Ishikawa (cell line): Measurements from ENCODE around the gene NMRAL1.

Source experiments
- CEBPB ChIP-seq: IDR thresholded peaks from 2 replicates; pipeline ENCODE4 v1.6.1; 2012
- CREB1 ChIP-seq: IDR thresholded peaks from 2 replicates; pipeline ENCODE4 v1.6.1; 2012; ENCODE audit warnings: low read depth
- EGR1 ChIP-seq: IDR thresholded peaks from 2 replicates; pipeline ENCODE4 v1.6.1; 2012
- EP300 ChIP-seq: IDR thresholded peaks from 2 replicates; pipeline ENCODE4 v1.6.1; 2012; ENCODE audit warnings: borderline replicate concordance
- NFIC ChIP-seq: IDR thresholded peaks from 2 replicates; pipeline ENCODE4 v1.6.1; 2012
- RAD21 ChIP-seq: IDR thresholded peaks from 2 replicates; pipeline ENCODE4 v1.6.1; 2012; ENCODE audit warnings: low read depth
- TAF1 ChIP-seq: IDR thresholded peaks from 2 replicates; pipeline ENCODE4 v1.6.1; 2012; ENCODE audit warnings: low read depth, mild to moderate bottlenecking
- TCF12 ChIP-seq: IDR thresholded peaks from 2 replicates; pipeline ENCODE4 v1.6.1; 2012; ENCODE audit warnings: low read depth
- TEAD4 ChIP-seq: IDR thresholded peaks from 2 replicates; pipeline ENCODE4 v1.6.1; 2012
- USF1 ChIP-seq: IDR thresholded peaks from 2 replicates; pipeline ENCODE4 v1.6.1; 2012
- YY1 ChIP-seq: IDR thresholded peaks from 2 replicates; pipeline ENCODE4 v1.6.1; 2012; ENCODE audit warnings: low read depth
- ZBTB7A ChIP-seq: IDR thresholded peaks from 2 replicates; pipeline ENCODE4 v1.6.1; 2012; ENCODE audit warnings: low read depth
- TF ChIP-seq, protein P1 (sequence below): IDR thresholded peaks from 2 replicates; pipeline ENCODE4 v1.6.1; 2012; ENCODE audit warnings: low read depth, mild to moderate bottlenecking
- TF ChIP-seq, protein P2 (sequence below): IDR thresholded peaks from 2 replicates; pipeline ENCODE4 v1.6.1; 2012

GRCh38 chr16:4522051-4522581, 47.7 kb upstream of the NMRAL1 start:
- no peak for TF ChIP-seq EP300
- TF ChIP-seq CEBPB = no peak
- TF ChIP-seq ZBTB7A = no peak
- no peak for TF ChIP-seq CREB1
- TF ChIP-seq TCF12 = no peak
- no peak for TF ChIP-seq TAF1
- TF ChIP-seq, protein P1, sequence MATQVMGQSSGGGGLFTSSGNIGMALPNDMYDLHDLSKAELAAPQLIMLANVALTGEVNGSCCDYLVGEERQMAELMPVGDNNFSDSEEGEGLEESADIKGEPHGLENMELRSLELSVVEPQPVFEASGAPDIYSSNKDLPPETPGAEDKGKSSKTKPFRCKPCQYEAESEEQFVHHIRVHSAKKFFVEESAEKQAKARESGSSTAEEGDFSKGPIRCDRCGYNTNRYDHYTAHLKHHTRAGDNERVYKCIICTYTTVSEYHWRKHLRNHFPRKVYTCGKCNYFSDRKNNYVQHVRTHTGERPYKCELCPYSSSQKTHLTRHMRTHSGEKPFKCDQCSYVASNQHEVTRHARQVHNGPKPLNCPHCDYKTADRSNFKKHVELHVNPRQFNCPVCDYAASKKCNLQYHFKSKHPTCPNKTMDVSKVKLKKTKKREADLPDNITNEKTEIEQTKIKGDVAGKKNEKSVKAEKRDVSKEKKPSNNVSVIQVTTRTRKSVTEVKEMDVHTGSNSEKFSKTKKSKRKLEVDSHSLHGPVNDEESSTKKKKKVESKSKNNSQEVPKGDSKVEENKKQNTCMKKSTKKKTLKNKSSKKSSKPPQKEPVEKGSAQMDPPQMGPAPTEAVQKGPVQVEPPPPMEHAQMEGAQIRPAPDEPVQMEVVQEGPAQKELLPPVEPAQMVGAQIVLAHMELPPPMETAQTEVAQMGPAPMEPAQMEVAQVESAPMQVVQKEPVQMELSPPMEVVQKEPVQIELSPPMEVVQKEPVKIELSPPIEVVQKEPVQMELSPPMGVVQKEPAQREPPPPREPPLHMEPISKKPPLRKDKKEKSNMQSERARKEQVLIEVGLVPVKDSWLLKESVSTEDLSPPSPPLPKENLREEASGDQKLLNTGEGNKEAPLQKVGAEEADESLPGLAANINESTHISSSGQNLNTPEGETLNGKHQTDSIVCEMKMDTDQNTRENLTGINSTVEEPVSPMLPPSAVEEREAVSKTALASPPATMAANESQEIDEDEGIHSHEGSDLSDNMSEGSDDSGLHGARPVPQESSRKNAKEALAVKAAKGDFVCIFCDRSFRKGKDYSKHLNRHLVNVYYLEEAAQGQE = no peak
- no peak for TF ChIP-seq RAD21
- TF ChIP-seq YY1 = no peak
- TF ChIP-seq EGR1 = no peak
- TF ChIP-seq, protein P2, sequence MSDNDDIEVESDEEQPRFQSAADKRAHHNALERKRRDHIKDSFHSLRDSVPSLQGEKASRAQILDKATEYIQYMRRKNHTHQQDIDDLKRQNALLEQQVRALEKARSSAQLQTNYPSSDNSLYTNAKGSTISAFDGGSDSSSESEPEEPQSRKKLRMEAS = no peak
- TF ChIP-seq USF1 = no peak
- no peak for TF ChIP-seq NFIC
- no peak for TF ChIP-seq TEAD4
